Tibial nerve (tissue), 4 donors: ENCODE data around the gene PDCD4.

ENCODE experiments used
- EP300 ChIP-seq, 2 donors: sonication (generic); formaldehyde crosslinking; IDR thresholded peaks; one replicate each; pipeline ENCODE4 v1.6.1; 2017; ENCODE audit warnings: antibody characterized with exemption in 2 of 2, mild to moderate bottlenecking in 1 of 2
- POLR2A ChIP-seq, 2 donors: fragments of 450-650 bp; IDR thresholded peaks; one replicate each; pipeline ENCODE4 v1.6.1; 2017; ENCODE audit warnings: antibody characterized with exemption in 2 of 2, mild to moderate bottlenecking in 2 of 2, moderate library complexity in 2 of 2
- TF ChIP-seq, protein P1 (sequence below), 5 experiments: fragments of 200-600 bp in 3 of 5; fragments of 450-650 bp in 2 of 5; sonication (generic) in 3 of 5; IDR thresholded peaks; one replicate each; pipeline ENCODE4 v1.5.1; 2016 to 2019; ENCODE audit warnings: antibody characterized with exemption in 5 of 5, mild to moderate bottlenecking in 3 of 5, moderate library complexity in 2 of 5

DNA sequence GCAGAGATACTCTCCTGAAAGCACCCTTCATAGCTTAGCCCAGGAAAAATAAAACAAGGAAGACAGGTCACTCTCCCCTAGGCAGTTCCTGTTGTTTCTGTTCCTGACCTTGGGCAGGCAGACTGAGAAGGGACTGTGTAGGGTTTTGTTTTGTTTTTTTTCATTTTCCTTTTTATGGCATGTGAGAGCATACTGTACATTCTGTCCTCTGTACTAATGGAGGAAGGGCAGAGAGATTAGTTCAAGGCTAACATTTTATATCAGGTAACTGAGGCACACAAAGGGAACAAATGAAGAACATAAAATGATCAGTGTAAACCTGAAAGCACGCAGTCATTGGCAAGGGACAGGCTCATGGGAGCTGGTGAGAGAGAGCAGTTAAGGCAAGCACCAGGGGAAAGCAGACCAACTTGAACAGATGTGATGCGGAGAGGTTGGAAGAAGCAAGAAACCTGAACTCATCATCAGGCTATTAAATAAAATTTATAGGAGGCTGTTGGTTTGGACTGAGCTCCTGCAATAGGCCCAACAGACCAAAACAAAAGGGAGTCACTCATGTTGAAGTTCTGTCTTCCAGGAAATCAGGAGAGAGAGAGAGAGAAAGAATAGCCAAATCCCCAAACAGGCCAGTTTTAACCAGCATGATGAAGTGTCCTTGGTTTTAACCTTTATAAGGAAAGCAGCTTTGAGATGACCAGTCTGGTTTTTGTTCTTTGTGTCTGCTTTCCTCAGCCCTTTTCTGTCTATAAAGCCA, 34.1 kb upstream of the PDCD4 start:
- TF ChIP-seq POLR2A (IDR thresholded peaks at IDR 0.05): no peak
- TF ChIP-seq, protein P1, sequence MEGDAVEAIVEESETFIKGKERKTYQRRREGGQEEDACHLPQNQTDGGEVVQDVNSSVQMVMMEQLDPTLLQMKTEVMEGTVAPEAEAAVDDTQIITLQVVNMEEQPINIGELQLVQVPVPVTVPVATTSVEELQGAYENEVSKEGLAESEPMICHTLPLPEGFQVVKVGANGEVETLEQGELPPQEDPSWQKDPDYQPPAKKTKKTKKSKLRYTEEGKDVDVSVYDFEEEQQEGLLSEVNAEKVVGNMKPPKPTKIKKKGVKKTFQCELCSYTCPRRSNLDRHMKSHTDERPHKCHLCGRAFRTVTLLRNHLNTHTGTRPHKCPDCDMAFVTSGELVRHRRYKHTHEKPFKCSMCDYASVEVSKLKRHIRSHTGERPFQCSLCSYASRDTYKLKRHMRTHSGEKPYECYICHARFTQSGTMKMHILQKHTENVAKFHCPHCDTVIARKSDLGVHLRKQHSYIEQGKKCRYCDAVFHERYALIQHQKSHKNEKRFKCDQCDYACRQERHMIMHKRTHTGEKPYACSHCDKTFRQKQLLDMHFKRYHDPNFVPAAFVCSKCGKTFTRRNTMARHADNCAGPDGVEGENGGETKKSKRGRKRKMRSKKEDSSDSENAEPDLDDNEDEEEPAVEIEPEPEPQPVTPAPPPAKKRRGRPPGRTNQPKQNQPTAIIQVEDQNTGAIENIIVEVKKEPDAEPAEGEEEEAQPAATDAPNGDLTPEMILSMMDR (IDR thresholded peaks at IDR 0.05): no peak
- peak in 1 of 2 donors; percentile 19 for TF ChIP-seq EP300 (IDR thresholded peaks at IDR 0.05)
